ENCODE data around the gene TMEM209.

TMEM209 gene

DNA sequence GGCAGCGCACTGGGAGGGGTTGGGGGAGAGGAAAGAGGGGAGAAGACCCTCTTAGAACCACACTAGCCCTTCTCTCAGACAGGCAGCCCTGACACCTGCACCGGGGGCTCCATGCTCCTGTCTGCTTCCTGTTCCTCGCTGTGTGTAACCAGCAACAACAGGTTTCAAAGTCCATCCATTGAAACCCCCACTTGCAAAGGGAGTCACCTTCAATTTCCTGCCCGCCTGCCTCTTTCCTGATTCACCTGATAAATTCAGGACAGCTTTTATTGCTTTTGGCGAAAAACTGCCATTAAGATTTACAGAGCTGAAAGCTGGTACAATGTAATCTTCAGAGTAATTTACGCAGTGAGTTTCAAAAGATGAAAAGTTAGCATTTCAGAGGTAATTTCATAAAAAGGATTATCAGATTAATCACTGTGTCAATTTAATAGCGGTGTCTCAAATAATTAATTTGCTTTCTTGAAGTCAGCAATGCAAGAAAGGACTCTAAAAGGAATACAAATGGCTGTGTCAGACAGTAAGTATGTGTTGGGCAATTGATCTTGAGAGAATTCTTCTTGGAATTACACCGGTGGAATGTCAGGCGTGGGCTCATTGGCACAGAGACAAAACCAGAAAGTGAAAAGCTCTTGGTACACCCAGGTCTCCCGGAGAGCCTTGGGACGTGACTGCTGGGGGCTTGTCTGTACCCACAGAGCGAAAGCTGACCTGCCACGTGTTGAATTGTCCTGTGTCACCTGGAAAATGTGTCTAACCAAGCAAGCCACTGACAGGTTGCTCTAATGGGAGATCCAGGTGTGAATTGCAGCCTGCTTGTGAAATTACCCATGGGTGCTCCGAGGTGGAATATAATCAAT is 60.7 kb downstream of the TMEM209 start:
- no peak for DNase-seq (ENCODE audit: low spot score)
- no peak for FAIRE-seq

- FAIRE-seq, result no peak
- no peak for DNase-seq (ENCODE audit: low spot score)
Measured at GRCh38 chr7:130143986-130144311, 61.3 kb downstream of the TMEM209 start.

DNA sequence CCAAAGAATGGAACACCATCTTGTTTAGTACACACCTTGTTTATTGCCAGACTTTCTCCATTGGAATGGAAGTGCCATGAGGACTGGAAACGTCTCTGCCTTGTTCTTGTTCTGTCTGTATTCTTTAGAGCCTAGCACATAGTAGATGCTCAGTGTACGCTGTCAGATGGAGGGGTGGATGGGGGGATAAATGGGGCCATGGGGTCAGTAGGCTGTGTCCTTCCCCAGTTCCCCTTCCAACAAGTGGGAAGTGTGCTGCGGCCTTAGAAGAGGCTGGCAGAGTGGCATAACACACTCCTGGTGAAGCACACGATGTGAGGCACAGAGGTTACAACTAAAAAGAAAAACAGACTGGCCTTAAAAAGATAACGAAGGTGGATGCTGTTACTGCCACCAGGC is 61.9 kb downstream of the TMEM209 start:
- FAIRE-seq (no peak), DNase-seq (ENCODE audit: low spot score) (no peak)

- peak; percentile 61 for DNase-seq (ENCODE audit: low spot score)
- peak; percentile 88 for FAIRE-seq
Measured at GRCh38 chr7:130142654-130143333, 62.4 kb downstream of the TMEM209 start.

DNA sequence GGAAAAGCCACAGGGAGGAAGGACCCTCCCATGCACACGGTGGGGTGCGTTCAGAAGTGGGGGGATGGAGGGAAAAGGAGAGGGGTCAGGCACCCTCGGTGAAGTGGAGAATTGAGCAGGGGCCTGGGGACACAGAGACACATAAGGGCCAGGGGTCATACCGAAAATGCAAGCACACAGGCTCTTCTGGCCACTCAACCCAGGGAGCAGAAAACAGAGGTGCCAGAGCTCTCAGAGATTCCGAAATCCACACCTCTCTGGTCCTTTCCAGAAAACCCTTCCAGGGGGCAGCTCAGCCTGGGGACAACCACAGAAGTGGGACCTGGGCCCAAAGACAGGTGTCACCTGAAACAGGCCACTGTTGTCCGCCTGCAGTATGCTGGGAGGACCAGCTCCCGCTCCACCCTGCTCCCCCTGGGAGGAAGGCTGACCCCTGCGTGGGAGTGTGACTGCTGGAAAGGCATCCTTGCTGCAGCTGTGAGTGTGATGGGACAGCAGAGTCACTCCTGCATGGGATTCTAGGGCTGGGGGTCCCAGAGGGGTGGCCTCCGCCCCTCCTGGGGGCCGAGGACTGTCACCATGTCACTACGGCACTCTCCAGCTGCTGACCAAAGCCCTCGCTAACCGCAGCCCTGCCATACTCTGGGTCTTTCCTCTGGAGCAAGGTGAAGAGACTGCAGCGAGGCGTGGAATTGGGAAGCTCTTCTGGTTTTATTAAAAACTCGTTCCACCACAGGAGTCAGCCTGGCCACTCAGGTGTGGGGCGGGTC is 63.1 kb downstream of the TMEM209 start:
- DNase-seq (ENCODE audit: low spot score), result no peak
- no peak for FAIRE-seq

GRCh38 chr7:130141161-130141883 is 63.9 kb downstream of the TMEM209 start:
- FAIRE-seq, result no peak

GRCh38 chr7:130140551-130141160 is 64.5 kb downstream of the TMEM209 start:
- no peak for FAIRE-seq
- no peak for DNase-seq (ENCODE audit: low spot score)

More at GRCh38 chr7:130141161-130141883, 63.9 kb downstream of the TMEM209 start:
- no peak for DNase-seq (ENCODE audit: low spot score)

GRCh38 chr7:130139193-130139960 is 65.8 kb downstream of the TMEM209 start:
- DNase-seq (ENCODE audit: low spot score) (no peak), FAIRE-seq (no peak)

GRCh38 chr7:130137207-130137606 is 68.0 kb downstream of the TMEM209 start:
- DNase-seq (ENCODE audit: low spot score) (no peak), FAIRE-seq (no peak)

GRCh38 chr7:130136579-130137167 is 68.5 kb downstream of the TMEM209 start:
- FAIRE-seq (no peak), DNase-seq (ENCODE audit: low spot score) (no peak)

DNA sequence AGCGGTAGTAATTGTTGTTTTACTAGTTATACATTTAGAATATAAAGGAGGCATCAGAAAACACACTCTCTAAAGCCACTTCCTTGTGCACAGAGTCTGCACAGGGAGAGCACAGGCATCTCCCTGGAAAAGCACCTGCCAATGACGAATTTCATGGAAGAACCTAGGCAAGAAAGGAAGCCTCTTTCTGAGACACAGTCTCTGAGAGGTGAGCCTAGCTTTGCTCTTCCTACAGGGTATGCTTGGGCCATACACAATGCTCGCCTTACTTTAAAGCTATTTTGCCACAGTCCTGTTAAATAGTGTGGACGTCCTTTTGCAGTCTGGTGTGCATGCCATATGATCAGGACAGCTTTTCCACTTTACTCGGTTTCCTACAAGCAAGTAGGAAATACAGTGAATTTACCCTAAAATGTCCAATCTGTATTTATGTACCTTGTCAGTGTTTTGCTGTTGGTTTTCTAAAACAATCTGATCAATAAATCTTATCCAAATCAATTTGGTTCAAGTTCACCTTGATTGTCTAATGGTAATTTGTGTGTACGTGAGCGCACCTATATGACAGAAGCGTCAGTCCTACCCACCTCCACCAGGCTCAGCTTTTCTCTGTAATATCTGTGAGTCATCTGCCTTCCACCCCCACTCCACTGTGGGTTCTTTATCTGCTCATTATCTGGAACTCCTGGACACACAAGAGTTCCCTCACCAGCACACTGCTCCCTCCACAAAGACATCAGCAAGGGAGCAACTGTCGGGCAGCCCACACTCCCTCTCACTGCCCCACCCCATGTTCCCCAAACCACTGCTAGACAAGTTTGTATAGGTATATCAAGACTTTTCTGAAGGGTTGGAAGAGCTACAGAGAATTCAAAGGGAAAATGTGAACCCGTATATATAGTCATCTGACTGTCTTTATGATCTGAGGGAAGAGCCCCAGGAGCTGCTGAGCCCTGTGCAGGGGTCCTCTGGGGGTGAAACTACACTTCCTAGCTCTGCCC is 69.7 kb downstream of the TMEM209 start:
- DNase-seq (ENCODE audit: low spot score) (peak; percentile 68), FAIRE-seq (peak; percentile 76)

- DNase-seq (ENCODE audit: low spot score) (no peak), FAIRE-seq (no peak)
Measured at GRCh38 chr7:130134726-130135125, 70.5 kb downstream of the TMEM209 start.

GRCh38 chr7:130134106-130134636 is 71.0 kb downstream of the TMEM209 start:
- FAIRE-seq (no peak), DNase-seq (ENCODE audit: low spot score) (no peak)

- no peak for FAIRE-seq
- no peak for DNase-seq (ENCODE audit: low spot score)
Measured at GRCh38 chr7:130133029-130133782, 72.0 kb downstream of the TMEM209 start.

- FAIRE-seq (no peak), DNase-seq (ENCODE audit: low spot score) (no peak)
Measured at GRCh38 chr7:130131964-130132875, 73.0 kb downstream of the TMEM209 start.

GRCh38 chr7:130131191-130131834 is 73.9 kb downstream of the TMEM209 start:
- FAIRE-seq (no peak), DNase-seq (ENCODE audit: low spot score) (no peak)

Measured in RCC 7860 (cell line).